Endothelial cell of umbilical vein (primary cell): ENCODE data around the gene HOXA4. TPM values are rescaled to one million over a fixed set of nuclear protein-coding genes. Genes with fewer than 3 reads are reported as not detected.

Experiments used
- BruUV-seq: library from RNA; stranded (reverse); fragments of 400-500 nt; replicated peaks from 2 replicates; lab custom pipeline; 2021; lab: Mats Ljungman, UMichigan
- CTCF ChIA-PET: fragments of 300-600, 350-600 bp; sonication (Branson Sonifier 250); formaldehyde crosslinking; loops from one replicate; lab custom pipeline; 2021; ENCODE audit warnings: antibody characterized with exemption, inconsistent platforms; lab: Charles Lee
- POLR2A ChIA-PET: fragments of 300-600, 350-600 bp; sonication (Branson Sonifier 250); formaldehyde crosslinking; loops from one replicate; lab custom pipeline; 2021; ENCODE audit warnings: antibody characterized with exemption, inconsistent platforms; lab: Charles Lee
- DNase-seq: peaks from one replicate; pipeline ENCODE4 v3.0.0-alpha.2; 2011; ENCODE audit warnings: low read depth, low spot score
- FAIRE-seq: peaks from 2 replicates; lab custom pipeline; 2011; peaks lifted over from hg19 to GRCh38; lab: Jason Lieb, UNC
- H2AFZ ChIP-seq: 2 replicates; pipeline ENCODE4 v1.6.0; 2012; ENCODE audit warnings: low read depth, low read length, control low read depth, inconsistent platforms
- H3K27ac ChIP-seq: 2 replicates; pipeline ENCODE4 v1.5.1; 2011; ENCODE audit warnings: low read depth, mild to moderate bottlenecking, control low read depth, low read length, moderate library complexity; ENCODE audit not compliant: insufficient read depth
- H3K27me3 ChIP-seq, 2 experiments: 2 replicates each; pipeline versions ENCODE4 v1.6.0 to v1.6.1; 2011; ENCODE audit warnings: low read length in 2 of 2, mixed read lengths in 1 of 2; ENCODE audit not compliant: control insufficient read depth in 2 of 2, insufficient read depth in 2 of 2
- H3K36me3 ChIP-seq, 2 experiments: 2 replicates in 1 of 2; 3 replicates in 1 of 2; pipeline ENCODE4 v1.5.1; 2011; ENCODE audit warnings: low read length in 2 of 2, mild to moderate bottlenecking in 1 of 2, moderate library complexity in 1 of 2; ENCODE audit not compliant: control insufficient read depth in 2 of 2, insufficient read depth in 2 of 2; ENCODE audit errors: extremely low read depth in 1 of 2
- H3K4me1 ChIP-seq: 3 replicates; pipeline ENCODE4 v1.5.1; 2011; ENCODE audit warnings: mild to moderate bottlenecking, low read length; ENCODE audit not compliant: control insufficient read depth, insufficient read depth; ENCODE audit errors: extremely low read depth
- H3K4me2 ChIP-seq: 2 replicates; pipeline ENCODE4 v1.6.1; 2011; ENCODE audit warnings: low read length, control low read depth, mixed read lengths; ENCODE audit not compliant: insufficient read depth
- H3K4me3 ChIP-seq, 3 experiments: fragments of 200-600 bp in 1 of 3; sonication (generic), shearing (Covaris generic) in 1 of 3; replicated peaks in 1 of 3; 2 replicates each; pipeline ENCODE4 v1.5.1; 2011 to 2016; ENCODE audit warnings: control low read depth in 3 of 3, low read length in 3 of 3, mild to moderate bottlenecking in 2 of 3, inconsistent platforms in 1 of 3, low read depth in 1 of 3, moderate library complexity in 1 of 3; ENCODE audit not compliant: insufficient read depth in 1 of 3
- H3K79me2 ChIP-seq: 2 replicates; pipeline ENCODE4 v1.6.0; 2012; ENCODE audit warnings: low read length, inconsistent platforms; ENCODE audit not compliant: control insufficient read depth, insufficient read depth
- H3K9ac ChIP-seq: replicated peaks from 2 replicates; pipeline ENCODE3; 2011; ENCODE audit warnings: low read length, control low read depth; ENCODE audit not compliant: insufficient read depth; ENCODE audit errors: extremely low read depth
- H3K9me1 ChIP-seq: replicated peaks from 3 replicates; pipeline ENCODE4 v1.6.0; 2011; ENCODE audit warnings: mild to moderate bottlenecking, low read length; ENCODE audit not compliant: control insufficient read depth, insufficient read depth; ENCODE audit errors: extremely low read depth
- H3K9me3 ChIP-seq: replicated peaks from 2 replicates; pipeline ENCODE4 v1.5.1; 2012; ENCODE audit warnings: low read length, inconsistent platforms; ENCODE audit not compliant: control insufficient read depth, insufficient read depth
- H4K20me1 ChIP-seq: replicated peaks from 2 replicates; pipeline ENCODE3; 2011; ENCODE audit warnings: mild to moderate bottlenecking, low read length; ENCODE audit not compliant: control insufficient read depth, insufficient read depth; ENCODE audit errors: extremely low read depth
- EZH2 ChIP-seq: IDR thresholded peaks from 2 replicates; pipeline ENCODE4 v1.6.1; 2012; ENCODE audit warnings: borderline replicate concordance, low read depth, mild to moderate bottlenecking, moderate library complexity, low read length, inconsistent platforms; ENCODE audit not compliant: severe bottlenecking
- FOS ChIP-seq: IDR thresholded peaks from 2 replicates; pipeline ENCODE4 v1.6.1; 2011; ENCODE audit warnings: mild to moderate bottlenecking, low read length, moderate library complexity, borderline replicate concordance; ENCODE audit not compliant: insufficient read depth
- JUN ChIP-seq: IDR thresholded peaks from 2 replicates; pipeline ENCODE4 v1.6.1; 2011; ENCODE audit warnings: borderline replicate concordance, low read depth; ENCODE audit not compliant: insufficient read length, insufficient read depth
- MYC ChIP-seq: IDR thresholded peaks from one replicate; pipeline ENCODE4 v1.6.1; 2011; ENCODE audit warnings: mild to moderate bottlenecking, low read depth, low read length
- POLR2A ChIP-seq: IDR thresholded peaks from 2 replicates; pipeline ENCODE4 v1.6.1; 2012; ENCODE audit warnings: low read depth, mild to moderate bottlenecking, control low read depth, low read length
- dilution Hi-C: fragments of 300-500 bp; cut with MboI; formaldehyde crosslinking; loops from one replicate; pipeline ENCODE4 v1.15.0; 2019; ENCODE audit warnings: low sequenced_read_pairs; ENCODE audit not compliant: extremely low pct_ligation_motif_present
- intact Hi-C: fragments of 100-400 bp; cut with micrococcal nuclease; formaldehyde crosslinking; loops from one replicate; pipeline ENCODE4 v1.10.0; 2022
- polyA plus RNA-seq, 4 experiments: library from polyadenylated mRNA; depleted of rRNA in 3 of 4; stranded (reverse) in 3 of 4; unstranded in 1 of 4; fragments of >200 nt; gene quantifications; 2 replicates each; pipeline versions ENCODE4 v1.2.1 to v1.2.3, GENCODE V29; 2011 to 2012; ENCODE audit warnings: missing spikeins in 1 of 4
- total RNA-seq: library from RNA; stranded (reverse); gene quantifications from 2 replicates; pipeline ENCODE4 v1.2.3, GENCODE V29; 2021
- TF ChIP-seq, protein P1 (sequence below): IDR thresholded peaks from 2 replicates; pipeline ENCODE4 v1.6.1; 2011; ENCODE audit not compliant: insufficient read depth, insufficient read length

The HOXA4 gene
- total and polyA plus RNA-seq, 2 donors (not counting 3 experiments of a cell fraction or from before 2014, with no cell fraction given) = 4.9 to 8.1 TPM

DNA sequence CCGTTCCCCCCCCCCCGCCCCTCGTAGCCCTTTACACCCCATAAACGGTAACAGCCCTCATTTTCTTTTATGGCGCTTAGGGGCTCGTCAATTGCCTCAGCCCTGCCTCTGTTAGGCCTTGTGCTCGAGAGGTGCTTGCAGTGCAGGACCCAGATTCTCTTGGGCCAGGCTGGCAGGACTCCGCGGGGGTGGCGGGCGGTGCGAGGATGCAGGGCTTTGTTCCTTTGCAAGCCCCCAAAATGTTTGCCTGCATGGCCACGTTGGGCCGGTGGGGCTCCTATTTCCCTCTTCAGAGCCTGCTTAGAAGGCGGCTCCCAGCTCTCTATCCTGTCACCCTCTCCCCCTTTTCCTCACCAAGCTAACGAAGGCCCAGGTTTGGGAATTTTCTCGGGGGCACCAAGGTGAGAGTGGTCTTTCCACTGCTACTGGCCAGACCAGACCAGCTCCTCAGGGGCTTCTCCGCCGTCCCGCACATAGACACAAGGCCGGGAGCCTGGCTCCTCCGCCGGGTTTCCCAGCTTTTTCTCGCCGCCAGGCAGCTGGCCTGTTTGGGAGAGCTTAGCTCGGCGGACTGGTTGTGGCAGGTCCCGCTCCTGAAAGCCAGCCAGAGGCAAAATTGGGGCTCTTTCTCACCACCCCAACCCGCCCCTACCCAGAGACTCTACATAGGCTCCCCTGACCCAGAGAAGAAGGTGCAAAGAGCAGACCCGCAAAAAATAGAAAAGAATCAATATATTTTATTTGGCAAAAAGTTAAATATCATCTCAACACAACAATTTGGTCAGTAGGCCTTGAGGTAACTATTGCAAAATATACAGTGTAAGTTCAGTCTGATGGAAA is 31.4 kb upstream of the HOXA4 start:
- Histone ChIP-seq H4K20me1 (no peaks in the 10 kb centered on the region), H3K36me3 (peaks cover 3 to 7% of the 10 kb centered on the region in 2 experiments), H2AFZ (no peak overlapping the region), H3K27me3 (no peaks in the 10 kb centered on the region), H3K9me1 (no peaks in the 10 kb centered on the region), H3K4me2 (peak overlapping the region; percentile 91), H3K9ac (peak overlapping the region; percentile 85), H3K9me3 (no peaks in the 10 kb centered on the region), H3K4me3 (peak overlapping the region; percentile 63 to 98 (median 88)), H3K27ac (peak overlapping the region; percentile 57), H3K79me2 (peaks cover 77% of the 10 kb centered on the region), H3K4me1 (peaks cover 53% of the 10 kb centered on the region)
- no TSS peak for BruUV-seq
- CTCF ChIA-PET = interaction anchor here (1.0 to 4.6 kb wide), 34 partner anchors 9 to 1300 kb away, joined by 3 to 145 read pairs (median 8); partner anchors contain the start of genes HOXA10, HOXA11, HOXA3 and HOXA4
- no peak for DNase-seq
- POLR2A ChIA-PET = interaction anchor here (0.7 to 2.4 kb wide), 8 partner anchors 9 to 1878 kb away, joined by 3 to 15 read pairs (median 4); partner anchors contain the start of genes HOXA11 and HOXA3
- TF ChIP-seq MYC (no peak), POLR2A (peak; percentile 38)
- intact Hi-C loops = loop anchor here (1.0 to 5.0 kb wide), 11 partner anchors 19 to 1770 kb away; partner anchors contain the start of gene HOXA5
- FAIRE-seq = no peak
- dilution Hi-C loops = loop anchor here (10.0 to 25.0 kb wide), 3 partner anchors 307 to 975 kb away; no protein-coding TSS in a partner anchor

DNA sequence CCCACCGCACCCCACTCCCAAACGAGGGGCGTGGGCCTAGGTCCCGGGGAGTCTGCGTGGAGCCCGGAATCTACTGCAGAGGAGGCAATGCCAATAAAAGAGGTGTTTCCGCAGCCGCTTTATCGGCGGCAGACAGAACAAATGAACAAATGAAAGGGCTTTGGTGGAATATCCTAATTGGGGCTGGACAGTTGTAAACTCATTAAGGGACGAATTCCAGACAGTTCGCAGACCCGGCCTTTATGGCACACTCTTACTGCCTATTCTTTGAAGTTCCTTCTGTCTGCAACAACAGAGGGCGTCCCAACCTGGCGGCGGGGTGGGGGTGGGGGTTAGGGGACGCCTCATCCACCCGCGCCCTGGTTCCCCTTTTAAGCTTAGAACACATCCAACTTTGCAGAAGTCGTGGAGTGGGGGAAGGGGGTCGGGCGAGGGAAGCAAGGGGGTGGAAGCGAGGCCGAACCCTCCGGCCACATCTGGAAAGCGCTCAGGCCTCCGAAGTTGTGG is 30.7 kb upstream of the HOXA4 start:
- Histone ChIP-seq H3K9ac (no peak overlapping the region), H3K9me3 (no peaks in the 10 kb centered on the region), H3K36me3 (peaks cover 3 to 7% of the 10 kb centered on the region in 2 experiments), H3K27ac (no peak overlapping the region), H3K9me1 (no peaks in the 10 kb centered on the region), H3K79me2 (peaks cover 76% of the 10 kb centered on the region), H2AFZ (no peak overlapping the region), H4K20me1 (no peaks in the 10 kb centered on the region), H3K4me1 (peaks cover 48% of the 10 kb centered on the region), H3K4me2 (peak overlapping the region; percentile 60), H3K4me3 (peak overlapping the region in 2 of 3 experiments; percentile 31 to 63), H3K27me3 (no peaks in the 10 kb centered on the region)
- TF ChIP-seq, protein P1, sequence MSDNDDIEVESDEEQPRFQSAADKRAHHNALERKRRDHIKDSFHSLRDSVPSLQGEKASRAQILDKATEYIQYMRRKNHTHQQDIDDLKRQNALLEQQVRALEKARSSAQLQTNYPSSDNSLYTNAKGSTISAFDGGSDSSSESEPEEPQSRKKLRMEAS = no peak
- TF ChIP-seq JUN (no peak), FOS (no peak), EZH2 (no peak)
- ChIA-PET CTCF (interaction anchor here (0.6 to 4.6 kb wide), 43 partner anchors 9 to 1310 kb away, joined by 3 to 145 read pairs (median 6); partner anchors contain the start of genes HOXA10, HOXA11, HOXA3 and HOXA4), POLR2A (interaction anchor here (0.7 to 2.4 kb wide), 11 partner anchors 9 to 1879 kb away, joined by 3 to 15 read pairs (median 3); partner anchors contain the start of genes HOXA11 and HOXA3)
- dilution Hi-C loops = loop anchor here (10.0 to 25.0 kb wide), 3 partner anchors 306 to 974 kb away; no protein-coding TSS in a partner anchor
- intact Hi-C loops = loop anchor here (1.0 to 5.0 kb wide), 11 partner anchors 18 to 1769 kb away; partner anchors contain the start of gene HOXA5
- no TSS peak for BruUV-seq
- FAIRE-seq = no peak
- DNase-seq = no peak
